Endothelial cell of umbilical vein (primary cell): ENCODE data around the gene FHIT. TPM values are rescaled to one million over a fixed set of nuclear protein-coding genes. Genes with fewer than 3 reads are reported as not detected.

Experiments
- BruUV-seq: library from RNA; stranded (reverse); fragments of 400-500 nt; replicated peaks from 2 replicates; lab custom pipeline; 2021; lab: Mats Ljungman, UMichigan
- CTCF ChIA-PET: fragments of 300-600, 350-600 bp; sonication (Branson Sonifier 250); formaldehyde crosslinking; loops from one replicate; lab custom pipeline; 2021; ENCODE audit warnings: antibody characterized with exemption, inconsistent platforms; lab: Charles Lee
- POLR2A ChIA-PET: fragments of 300-600, 350-600 bp; sonication (Branson Sonifier 250); formaldehyde crosslinking; loops from one replicate; lab custom pipeline; 2021; ENCODE audit warnings: antibody characterized with exemption, inconsistent platforms; lab: Charles Lee
- DNase-seq: peaks from one replicate; pipeline ENCODE4 v3.0.0-alpha.2; 2011; ENCODE audit warnings: low read depth, low spot score
- FAIRE-seq: peaks from 2 replicates; lab custom pipeline; 2011; peaks lifted over from hg19 to GRCh38; lab: Jason Lieb, UNC
- H2AFZ ChIP-seq: 2 replicates; pipeline ENCODE4 v1.6.0; 2012; ENCODE audit warnings: low read depth, low read length, control low read depth, inconsistent platforms
- H3K27ac ChIP-seq: 2 replicates; pipeline ENCODE4 v1.5.1; 2011; ENCODE audit warnings: low read depth, mild to moderate bottlenecking, control low read depth, low read length, moderate library complexity; ENCODE audit not compliant: insufficient read depth
- H3K27me3 ChIP-seq, 2 experiments: 2 replicates each; pipeline versions ENCODE4 v1.6.0 to v1.6.1; 2011; ENCODE audit warnings: low read length in 2 of 2, mixed read lengths in 1 of 2; ENCODE audit not compliant: control insufficient read depth in 2 of 2, insufficient read depth in 2 of 2
- H3K36me3 ChIP-seq, 2 experiments: 2 replicates in 1 of 2; 3 replicates in 1 of 2; pipeline ENCODE4 v1.5.1; 2011; ENCODE audit warnings: low read length in 2 of 2, mild to moderate bottlenecking in 1 of 2, moderate library complexity in 1 of 2; ENCODE audit not compliant: control insufficient read depth in 2 of 2, insufficient read depth in 2 of 2; ENCODE audit errors: extremely low read depth in 1 of 2
- H3K4me1 ChIP-seq: 3 replicates; pipeline ENCODE4 v1.5.1; 2011; ENCODE audit warnings: mild to moderate bottlenecking, low read length; ENCODE audit not compliant: control insufficient read depth, insufficient read depth; ENCODE audit errors: extremely low read depth
- H3K4me2 ChIP-seq: 2 replicates; pipeline ENCODE4 v1.6.1; 2011; ENCODE audit warnings: low read length, control low read depth, mixed read lengths; ENCODE audit not compliant: insufficient read depth
- H3K4me3 ChIP-seq, 3 experiments: fragments of 200-600 bp in 1 of 3; sonication (generic), shearing (Covaris generic) in 1 of 3; replicated peaks in 1 of 3; 2 replicates each; pipeline ENCODE4 v1.5.1; 2011 to 2016; ENCODE audit warnings: control low read depth in 3 of 3, low read length in 3 of 3, mild to moderate bottlenecking in 2 of 3, inconsistent platforms in 1 of 3, low read depth in 1 of 3, moderate library complexity in 1 of 3; ENCODE audit not compliant: insufficient read depth in 1 of 3
- H3K79me2 ChIP-seq: 2 replicates; pipeline ENCODE4 v1.6.0; 2012; ENCODE audit warnings: low read length, inconsistent platforms; ENCODE audit not compliant: control insufficient read depth, insufficient read depth
- H3K9ac ChIP-seq: replicated peaks from 2 replicates; pipeline ENCODE3; 2011; ENCODE audit warnings: low read length, control low read depth; ENCODE audit not compliant: insufficient read depth; ENCODE audit errors: extremely low read depth
- H3K9me1 ChIP-seq: replicated peaks from 3 replicates; pipeline ENCODE4 v1.6.0; 2011; ENCODE audit warnings: mild to moderate bottlenecking, low read length; ENCODE audit not compliant: control insufficient read depth, insufficient read depth; ENCODE audit errors: extremely low read depth
- H3K9me3 ChIP-seq: replicated peaks from 2 replicates; pipeline ENCODE4 v1.5.1; 2012; ENCODE audit warnings: low read length, inconsistent platforms; ENCODE audit not compliant: control insufficient read depth, insufficient read depth
- H4K20me1 ChIP-seq: replicated peaks from 2 replicates; pipeline ENCODE3; 2011; ENCODE audit warnings: mild to moderate bottlenecking, low read length; ENCODE audit not compliant: control insufficient read depth, insufficient read depth; ENCODE audit errors: extremely low read depth
- EZH2 ChIP-seq: IDR thresholded peaks from 2 replicates; pipeline ENCODE4 v1.6.1; 2012; ENCODE audit warnings: borderline replicate concordance, low read depth, mild to moderate bottlenecking, moderate library complexity, low read length, inconsistent platforms; ENCODE audit not compliant: severe bottlenecking
- FOS ChIP-seq: IDR thresholded peaks from 2 replicates; pipeline ENCODE4 v1.6.1; 2011; ENCODE audit warnings: mild to moderate bottlenecking, low read length, moderate library complexity, borderline replicate concordance; ENCODE audit not compliant: insufficient read depth
- GATA2 ChIP-seq: IDR thresholded peaks from 2 replicates; pipeline ENCODE4 v1.7.0; 2011; ENCODE audit warnings: low read depth, mild to moderate bottlenecking, moderate library complexity, mixed read lengths, low read length; ENCODE audit not compliant: insufficient read length, insufficient read depth
- JUN ChIP-seq: IDR thresholded peaks from 2 replicates; pipeline ENCODE4 v1.6.1; 2011; ENCODE audit warnings: borderline replicate concordance, low read depth; ENCODE audit not compliant: insufficient read length, insufficient read depth
- MYC ChIP-seq: IDR thresholded peaks from one replicate; pipeline ENCODE4 v1.6.1; 2011; ENCODE audit warnings: mild to moderate bottlenecking, low read depth, low read length
- POLR2A ChIP-seq: IDR thresholded peaks from 2 replicates; pipeline ENCODE4 v1.6.1; 2012; ENCODE audit warnings: low read depth, mild to moderate bottlenecking, control low read depth, low read length
- POLR2AphosphoS5 ChIP-seq: IDR thresholded peaks from 2 replicates; pipeline ENCODE4 v1.6.1; 2012; ENCODE audit warnings: low read depth, mild to moderate bottlenecking, control low read depth, low read length, moderate library complexity; ENCODE audit not compliant: insufficient read depth
- dilution Hi-C: fragments of 300-500 bp; cut with MboI; formaldehyde crosslinking; loops from one replicate; pipeline ENCODE4 v1.15.0; 2019; ENCODE audit warnings: low sequenced_read_pairs; ENCODE audit not compliant: extremely low pct_ligation_motif_present
- intact Hi-C: fragments of 100-400 bp; cut with micrococcal nuclease; formaldehyde crosslinking; loops from one replicate; pipeline ENCODE4 v1.10.0; 2022
- polyA plus RNA-seq, 4 experiments: library from polyadenylated mRNA; depleted of rRNA in 3 of 4; stranded (reverse) in 3 of 4; unstranded in 1 of 4; fragments of >200 nt; gene quantifications; 2 replicates each; pipeline versions ENCODE4 v1.2.1 to v1.2.3, GENCODE V29; 2011 to 2012; ENCODE audit warnings: missing spikeins in 1 of 4
- total RNA-seq: library from RNA; stranded (reverse); gene quantifications from 2 replicates; pipeline ENCODE4 v1.2.3, GENCODE V29; 2021
- TF ChIP-seq, protein P1 (sequence below), 2 donors: IDR thresholded peaks; 1 replicate in 1 of 2; 2 replicates in 1 of 2; pipeline ENCODE4 v1.5.1; 2011; ENCODE audit warnings: low read length in 2 of 2, mild to moderate bottlenecking in 2 of 2, moderate library complexity in 2 of 2, control low read depth in 1 of 2, inconsistent platforms in 1 of 2, low read depth in 1 of 2; ENCODE audit not compliant: insufficient read depth in 1 of 2; ENCODE audit errors: extremely low read depth in 1 of 2
- TF ChIP-seq, protein P2 (sequence below): IDR thresholded peaks from 2 replicates; pipeline ENCODE4 v1.6.1; 2011; ENCODE audit not compliant: insufficient read depth, insufficient read length

The FHIT gene
- total and polyA plus RNA-seq, 2 donors (not counting 3 experiments of a cell fraction or from before 2014, with no cell fraction given): 0.47 to 2.2 TPM

DNA sequence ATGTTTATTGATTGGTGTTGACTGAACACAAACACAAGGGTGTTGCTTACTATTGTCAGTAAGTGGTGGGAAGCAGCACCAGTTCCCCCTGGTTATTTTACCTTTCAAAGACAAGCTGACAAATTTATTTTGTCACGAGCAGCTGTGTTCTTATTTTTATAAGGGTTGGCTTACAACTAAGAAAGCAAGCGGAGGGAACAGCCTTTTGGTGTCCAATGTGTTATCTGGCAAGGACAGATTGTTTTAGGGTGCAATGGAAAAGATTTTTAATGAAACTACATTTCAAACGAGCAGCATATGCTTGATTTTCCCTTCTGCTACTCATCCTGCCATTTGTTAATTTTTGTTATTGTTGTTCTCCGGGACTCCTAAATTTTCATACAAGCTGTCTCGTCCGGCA, 1280.9 kb downstream of the FHIT start:
- TF ChIP-seq, protein P1, sequence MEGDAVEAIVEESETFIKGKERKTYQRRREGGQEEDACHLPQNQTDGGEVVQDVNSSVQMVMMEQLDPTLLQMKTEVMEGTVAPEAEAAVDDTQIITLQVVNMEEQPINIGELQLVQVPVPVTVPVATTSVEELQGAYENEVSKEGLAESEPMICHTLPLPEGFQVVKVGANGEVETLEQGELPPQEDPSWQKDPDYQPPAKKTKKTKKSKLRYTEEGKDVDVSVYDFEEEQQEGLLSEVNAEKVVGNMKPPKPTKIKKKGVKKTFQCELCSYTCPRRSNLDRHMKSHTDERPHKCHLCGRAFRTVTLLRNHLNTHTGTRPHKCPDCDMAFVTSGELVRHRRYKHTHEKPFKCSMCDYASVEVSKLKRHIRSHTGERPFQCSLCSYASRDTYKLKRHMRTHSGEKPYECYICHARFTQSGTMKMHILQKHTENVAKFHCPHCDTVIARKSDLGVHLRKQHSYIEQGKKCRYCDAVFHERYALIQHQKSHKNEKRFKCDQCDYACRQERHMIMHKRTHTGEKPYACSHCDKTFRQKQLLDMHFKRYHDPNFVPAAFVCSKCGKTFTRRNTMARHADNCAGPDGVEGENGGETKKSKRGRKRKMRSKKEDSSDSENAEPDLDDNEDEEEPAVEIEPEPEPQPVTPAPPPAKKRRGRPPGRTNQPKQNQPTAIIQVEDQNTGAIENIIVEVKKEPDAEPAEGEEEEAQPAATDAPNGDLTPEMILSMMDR (IDR thresholded peaks at IDR 0.05; ENCODE audit: extremely low read depth in 1 of 2, insufficient read depth in 1 of 2, low read depth in 1 of 2, low read length in 2 of 2): no peak
- TF ChIP-seq EZH2: no peak
- TF ChIP-seq GATA2: no peak
- no peak for TF ChIP-seq JUN
- TF ChIP-seq POLR2A: no peak
- TF ChIP-seq, protein P2, sequence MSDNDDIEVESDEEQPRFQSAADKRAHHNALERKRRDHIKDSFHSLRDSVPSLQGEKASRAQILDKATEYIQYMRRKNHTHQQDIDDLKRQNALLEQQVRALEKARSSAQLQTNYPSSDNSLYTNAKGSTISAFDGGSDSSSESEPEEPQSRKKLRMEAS: no peak
- TF ChIP-seq FOS: no peak
- TF ChIP-seq POLR2AphosphoS5: no peak
- TF ChIP-seq MYC: no peak
- Histone ChIP-seq H3K27ac (no peak overlapping the region), H3K4me1 (no peaks in the 10 kb centered on the region), H3K9ac (no peak overlapping the region), H3K4me3 (no peak overlapping the region), H4K20me1 (no peaks in the 10 kb centered on the region), H3K4me2 (no peak overlapping the region), H2AFZ (no peak overlapping the region), H3K9me3 (no peaks in the 10 kb centered on the region), H3K79me2 (no peaks in the 10 kb centered on the region), H3K27me3 (no peaks in the 10 kb centered on the region), H3K9me1 (no peaks in the 10 kb centered on the region), H3K36me3 (no peaks in the 10 kb centered on the region)
- BruUV-seq: no TSS peak
- FAIRE-seq (no peak), DNase-seq (no peak)
- ChIA-PET CTCF (no interaction called here), POLR2A (no interaction called here)
- dilution Hi-C loops (no loop called here), intact Hi-C loops (no loop called here)
